A673 (cell line): ENCODE data around the gene APOL2. TPM values are rescaled to one million over a fixed set of nuclear protein-coding genes. Genes with fewer than 3 reads are reported as not detected.
"Not testable (repeated sequence)": the region's sequence is repeated elsewhere in the genome, so short reads cannot be mapped to it uniquely, and the experiment has no call there.

Source experiments
- BruUV-seq: library from RNA; stranded (reverse); fragments of 400-500 nt; replicated peaks from 2 replicates; lab custom pipeline; 2021; lab: Mats Ljungman, UMichigan
- CTCF ChIA-PET: fragments of 300-600 bp; sonication (Branson Sonifier 250); formaldehyde crosslinking; loops from one replicate; lab custom pipeline; 2022; ENCODE audit warnings: antibody characterized with exemption; lab: Charles Lee
- POLR2A ChIA-PET: fragments of 300-600 bp; sonication (Branson Sonifier 250); formaldehyde crosslinking; loops from one replicate; lab custom pipeline; 2022; ENCODE audit warnings: antibody characterized with exemption; ENCODE audit not compliant: low non-redundant PET; lab: Charles Lee
- DNase-seq: peaks from one replicate; pipeline ENCODE4 v3.0.0-alpha.2; 2015; ENCODE audit warnings: low spot score
- H3K27ac ChIP-seq: fragments of 200-600 bp; sonication (generic); 2 replicates; pipeline ENCODE4 v1.5.1; 2016; ENCODE audit warnings: mixed run types, low read depth, mild to moderate bottlenecking, mixed read lengths, antibody characterized with exemption, low read length; ENCODE audit not compliant: poor library complexity, severe bottlenecking
- H3K27me3 ChIP-seq: fragments of 200-600 bp; sonication (generic); replicated peaks from 2 replicates; pipeline ENCODE4 v1.6.1; 2017; ENCODE audit warnings: mixed run types, low read depth, mild to moderate bottlenecking, mixed read lengths, antibody characterized with exemption, low read length; ENCODE audit not compliant: insufficient read depth, poor library complexity
- H3K36me3 ChIP-seq: fragments of 200-600 bp; sonication (generic); 2 replicates; pipeline ENCODE4 v1.6.1; 2016; ENCODE audit warnings: mixed run types, mild to moderate bottlenecking, mixed read lengths, antibody characterized with exemption, low read length; ENCODE audit not compliant: insufficient read depth, poor library complexity, severe bottlenecking
- H3K4me1 ChIP-seq: fragments of 200-600 bp; sonication (generic); 2 replicates; pipeline ENCODE4 v1.6.1; 2017; ENCODE audit warnings: mixed run types, mild to moderate bottlenecking, mixed read lengths, antibody characterized with exemption, low read length; ENCODE audit not compliant: insufficient read depth, poor library complexity, severe bottlenecking
- H3K4me3 ChIP-seq: fragments of 200-600 bp; sonication (generic); 2 replicates; pipeline ENCODE4 v1.5.1; 2016; ENCODE audit warnings: low read depth, mixed run types, mild to moderate bottlenecking, mixed read lengths, low read length; ENCODE audit not compliant: poor library complexity, severe bottlenecking
- H3K9me3 ChIP-seq: fragments of 200-600 bp; sonication (generic); 2 replicates; pipeline ENCODE4 v1.6.1; 2016; ENCODE audit warnings: mixed run types, low read depth, mild to moderate bottlenecking, mixed read lengths, antibody characterized with exemption, low read length; ENCODE audit not compliant: poor library complexity, severe bottlenecking
- CTCF ChIP-seq: fragments of 300-800, 200-600 bp; sonication (generic); conservative IDR thresholded peaks from 2 replicates; pipeline ENCODE4 v1.5.1; 2017; ENCODE audit warnings: low read depth, mild to moderate bottlenecking, antibody characterized with exemption, low read length, moderate library complexity, mixed read lengths
- EZH2 ChIP-seq: fragments of 200-600 bp; sonication (generic); IDR thresholded peaks from 2 replicates; pipeline ENCODE4 v1.6.1; 2017; ENCODE audit warnings: borderline replicate concordance, low read depth, mild to moderate bottlenecking, mixed read lengths, antibody characterized with exemption, low read length; ENCODE audit not compliant: poor library complexity, severe bottlenecking
- intact Hi-C: fragments of 100-400 bp; cut with micrococcal nuclease; formaldehyde crosslinking; loops from one replicate; pipeline ENCODE4 v1.10.0; 2022; ENCODE audit not compliant: unreplicated experiment
- total RNA-seq: library from RNA; stranded (reverse); gene quantifications from 2 replicates; pipeline ENCODE4 v1.2.3, GENCODE V29; 2021

Gene APOL2
- total RNA-seq, 1 experiment from 2014 or later = 45.1 TPM

GRCh38 chr22:36228944-36229343 is 10.4 kb downstream of the APOL2 start:
- intact Hi-C loops = no loop called here
- Histone ChIP-seq H3K27me3 (no peaks in the 10 kb centered on the region), H3K36me3 (peaks cover 16% of the 10 kb centered on the region), H3K4me1 (no peaks in the 10 kb centered on the region), H3K4me3 (no peak overlapping the region), H3K9me3 (no peaks in the 10 kb centered on the region), H3K27ac (no peak overlapping the region)
- TF ChIP-seq EZH2 (no peak), CTCF (no peak)
- ChIA-PET CTCF (no interaction called here), POLR2A (no interaction called here)
- no TSS peak for BruUV-seq
- DNase-seq = no peak

GRCh38 chr22:36228369-36228768 is 11.0 kb downstream of the APOL2 start:
- H3K36me3 ChIP-seq = peaks cover 16% of the 10 kb centered on the region
- intact Hi-C loops, CTCF ChIA-PET, H3K4me3 ChIP-seq, H3K4me1 ChIP-seq, BruUV-seq, H3K27ac ChIP-seq, POLR2A ChIA-PET, DNase-seq, H3K9me3 ChIP-seq, H3K27me3 ChIP-seq: not testable (repeated sequence)

- CTCF ChIA-PET = no interaction called here
Observed at GRCh38 chr22:36227806-36228205, 11.5 kb downstream of the APOL2 start.

More at GRCh38 chr22:36227806-36228205, 11.5 kb downstream of the APOL2 start:
- Histone ChIP-seq H3K4me3 (no peak overlapping the region), H3K4me1 (no peaks in the 10 kb centered on the region), H3K36me3 (peaks cover 13% of the 10 kb centered on the region), H3K27ac (no peak overlapping the region), H3K9me3 (no peaks in the 10 kb centered on the region), H3K27me3 (no peaks in the 10 kb centered on the region)
- no peak for DNase-seq
- intact Hi-C loops = no loop called here
- POLR2A ChIA-PET = no interaction called here
- no peak for TF ChIP-seq EZH2
- TF ChIP-seq CTCF = no peak
- no TSS peak for BruUV-seq
